Heart right ventricle (tissue), 16 donors: ENCODE results near the gene HELZ. TPM values are rescaled to one million over a fixed set of nuclear protein-coding genes. Genes with fewer than 3 reads are reported as not detected.

ENCODE experiments used
- ATAC-seq, 8 donors: fragments of 200-7000 bp; cut with Tn5 transposase; one replicate each; pipeline ENCODE4 v1.9.1; 2020; ENCODE audit warnings: mild to moderate bottlenecking in 8 of 8, moderate library complexity in 8 of 8, moderate number of reproducible peaks in 1 of 8
- DNase-seq, 2 donors: peaks; one replicate each; pipeline ENCODE4 v3.0.0-alpha.2; 2020
- H3K27ac ChIP-seq, 10 donors: fragments of 200-600 bp; sonication (generic) in 2 of 10; one replicate each; pipeline versions ENCODE4 v1.5.0 to v1.8.0; 2020 to 2022; ENCODE audit warnings: mild to moderate bottlenecking in 3 of 10
- H3K27me3 ChIP-seq, 7 donors: fragments of 200-600 bp; one replicate each; pipeline ENCODE4 v1.8.0; 2021 to 2022; ENCODE audit warnings: mild to moderate bottlenecking in 2 of 7
- H3K36me3 ChIP-seq, 9 donors: fragments of 200-600 bp; sonication (generic) in 1 of 9; one replicate each; pipeline versions ENCODE4 v1.5.0 to v1.8.0; 2020 to 2022; ENCODE audit warnings: mild to moderate bottlenecking in 2 of 9
- H3K4me1 ChIP-seq, 9 donors: fragments of 200-600 bp; sonication (generic) in 1 of 9; one replicate each; pipeline versions ENCODE4 v1.5.0 to v1.8.0; 2020 to 2022; ENCODE audit warnings: mild to moderate bottlenecking in 4 of 9
- H3K4me3 ChIP-seq, 10 donors: fragments of 200-600 bp; sonication (generic) in 2 of 10; one replicate each; pipeline versions ENCODE4 v1.5.0 to v1.8.0; 2020 to 2022; ENCODE audit warnings: mild to moderate bottlenecking in 7 of 10, moderate library complexity in 2 of 10
- H3K9me3 ChIP-seq, 11 donors: fragments of 200-600 bp in 10 of 11; sonication (generic) in 2 of 11; one replicate each; pipeline versions ENCODE4 v1.5.0 to v1.8.0; 2013 to 2022; ENCODE audit warnings: mild to moderate bottlenecking in 2 of 11, control low read depth in 1 of 11, moderate library complexity in 1 of 11
- WGBS, 2 donors: extraction: QIAGEN DNeasy Blood & Tissue Kit; methylation state at CpG; one replicate each; pipeline ENCODE4 v1.1.7; 2013; ENCODE audit warnings: inconsistent platforms in 1 of 2; 5-methylcytosine and 5-hydroxymethylcytosine counted together
- intact Hi-C, 10 donors: fragments of 100-400 bp; cut with DNase I; formaldehyde crosslinking; loops; one replicate each; pipeline versions ENCODE4 v1.11.1 to v1.14.2; 2022
- polyA plus RNA-seq, 2 donors: library from polyadenylated mRNA; stranded (reverse); fragments of 200-250 nt; gene quantifications; one replicate each; pipeline ENCODE4 v1.2.3, GENCODE V29; 2013
- total RNA-seq, 10 donors: library from RNA; stranded (reverse); fragmentation: NEBNext Ultra II Directional in 3 of 10; extraction: Animal tissue kit (Norgen Biotek cat#: 25700) in 3 of 10; gene quantifications; one replicate each; pipeline versions ENCODE4 v1.2.1 to v1.2.4, GENCODE V29; 2021 to 2023
- TF ChIP-seq, protein P1 (sequence below), 9 donors: fragments of 200-600 bp; sonication (generic) in 2 of 9; IDR thresholded peaks; one replicate each; pipeline versions ENCODE4 v1.5.0 to v1.8.0; 2021 to 2022; ENCODE audit warnings: antibody characterized with exemption in 9 of 9, mild to moderate bottlenecking in 5 of 9, moderate library complexity in 1 of 9
- donor health status: Arrhythmogenic right ventricular cardiomyopathy.
- donor health status: ischemic (EF 13 %, LVEDD 7.1; RV severe dilation, severe dysfunction).
- donor health status: healthy with polysubstance abuse.
- donor health status: DM: no; HTN: yes; CAD: no.
- donor health status: DM: no; HTN: no; CAD: no.
- donor health status: ischemic (EF 25% LVEDD 6.9; RV normal size, moderate dysfunction).
- donor health status: ischemic (EF 25% LVEDD 5.7; RV mildly dilated, moderate dysfunction).
- donor health status: healthy.
- donor health status: DM: yes; HTN: yes; CAD: no.
- donor health status: Ischemic cardiomyopathy.
- donor health status: ischemic (EF 35%, LVEDD 5.7; RV mildly dilated, moderate dysfunction).
- donor health status: nonischemic (EF 11% LVEDD 7.7; RV severe dilation, severe dysfunction).
- donor health status: DM: yes; HTN: yes; CAD: no.
- donor health status: PGD.
- donor health status: ischemic (EF 29% LVEDD 5.4; RV normal size, mild dysfunction).
- donor health status: nonischemic (EF 23%, LVEDD 6.1; RV moderate dilation, normal function).

The HELZ gene
- total and polyA plus RNA-seq, 12 donors: 2.4 to 50.3 (median 40.6) TPM

DNA sequence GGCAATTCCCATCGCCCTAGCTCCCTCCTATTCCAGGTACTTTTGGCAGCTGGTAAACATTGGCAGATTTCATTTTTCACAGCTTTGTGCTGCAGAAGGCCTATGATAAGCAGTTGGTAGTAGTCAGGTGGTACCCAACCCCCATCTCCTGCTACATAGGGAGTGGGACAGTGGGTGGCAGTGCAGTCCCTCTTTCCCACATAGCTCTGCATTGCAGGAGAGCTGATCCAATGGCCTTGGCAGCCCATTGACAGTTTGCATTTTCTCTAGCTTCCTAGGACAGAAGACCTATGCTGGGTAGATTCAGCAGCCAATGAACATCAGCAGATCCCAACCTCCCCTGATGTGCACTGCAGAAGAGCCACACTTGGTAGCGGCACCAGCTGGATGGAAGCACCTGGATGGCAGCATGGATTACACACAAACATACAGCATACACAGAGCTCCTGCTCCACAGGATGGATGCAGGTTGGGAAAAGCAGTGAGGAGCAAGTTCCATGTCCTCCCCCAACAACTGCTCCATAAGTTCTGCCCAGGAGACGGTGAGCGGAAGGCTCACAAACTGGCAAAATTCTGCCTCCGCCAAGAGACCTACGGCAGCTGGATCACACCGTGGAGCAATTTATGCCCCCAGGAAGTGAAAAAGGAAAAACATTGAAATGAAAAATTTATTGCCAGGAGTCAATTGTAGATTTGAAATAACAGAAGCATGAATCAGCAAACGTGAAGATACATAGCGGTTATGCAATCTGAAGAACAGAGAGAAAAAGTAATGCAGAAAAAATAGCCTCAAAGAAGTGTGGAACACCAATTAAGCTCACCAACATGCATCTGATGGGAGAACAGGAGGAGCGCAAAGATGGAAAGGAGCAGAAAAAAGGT is 105.0 kb downstream of the HELZ start:
- Histone ChIP-seq H3K36me3 (peaks cover 0 to 98% (median 14%) of the 10 kb centered on the region in 9 donors), H3K27me3 (no peaks in the 10 kb centered on the region), H3K4me3 (no peak overlapping the region), H3K9me3 (peaks cover 0 to 14% (median 0%) of the 10 kb centered on the region in 11 donors), H3K27ac (no peak overlapping the region), H3K4me1 (peaks cover 0 to 16% (median 0%) of the 10 kb centered on the region in 9 donors)
- ATAC-seq (peak in 4 of 8 donors; percentile 40 to 59 (median 46)), DNase-seq (no peak)
- TF ChIP-seq, protein P1, sequence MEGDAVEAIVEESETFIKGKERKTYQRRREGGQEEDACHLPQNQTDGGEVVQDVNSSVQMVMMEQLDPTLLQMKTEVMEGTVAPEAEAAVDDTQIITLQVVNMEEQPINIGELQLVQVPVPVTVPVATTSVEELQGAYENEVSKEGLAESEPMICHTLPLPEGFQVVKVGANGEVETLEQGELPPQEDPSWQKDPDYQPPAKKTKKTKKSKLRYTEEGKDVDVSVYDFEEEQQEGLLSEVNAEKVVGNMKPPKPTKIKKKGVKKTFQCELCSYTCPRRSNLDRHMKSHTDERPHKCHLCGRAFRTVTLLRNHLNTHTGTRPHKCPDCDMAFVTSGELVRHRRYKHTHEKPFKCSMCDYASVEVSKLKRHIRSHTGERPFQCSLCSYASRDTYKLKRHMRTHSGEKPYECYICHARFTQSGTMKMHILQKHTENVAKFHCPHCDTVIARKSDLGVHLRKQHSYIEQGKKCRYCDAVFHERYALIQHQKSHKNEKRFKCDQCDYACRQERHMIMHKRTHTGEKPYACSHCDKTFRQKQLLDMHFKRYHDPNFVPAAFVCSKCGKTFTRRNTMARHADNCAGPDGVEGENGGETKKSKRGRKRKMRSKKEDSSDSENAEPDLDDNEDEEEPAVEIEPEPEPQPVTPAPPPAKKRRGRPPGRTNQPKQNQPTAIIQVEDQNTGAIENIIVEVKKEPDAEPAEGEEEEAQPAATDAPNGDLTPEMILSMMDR (IDR thresholded peaks at IDR 0.05): peak in 1 of 9 donors; percentile 18
- intact Hi-C loops: no loop called here
- 89 to 90% methylated on average over 10 of the region's 10 CpGs for WGBS, 2 donors

DNA sequence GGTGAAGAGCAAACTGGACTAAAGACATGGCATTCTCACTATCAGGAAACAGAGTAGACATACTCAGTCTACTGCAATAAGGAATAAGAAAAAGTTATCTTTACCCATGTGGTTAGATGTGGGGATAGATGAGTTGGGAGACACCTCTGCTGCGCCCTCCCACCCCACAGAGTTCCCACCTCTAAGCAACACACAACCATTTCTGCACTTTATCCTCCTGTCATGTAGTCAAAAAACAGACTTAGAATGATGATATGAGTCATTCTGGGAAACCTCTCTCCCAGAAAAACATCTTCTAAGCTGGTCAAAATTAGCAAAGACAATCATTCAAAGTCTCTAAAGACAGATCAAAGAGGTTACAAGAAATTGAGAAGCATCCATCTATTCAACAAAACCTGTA is 105.7 kb downstream of the HELZ start:
- Histone ChIP-seq H3K27me3 (no peaks in the 10 kb centered on the region), H3K9me3 (peaks cover 0 to 14% (median 0%) of the 10 kb centered on the region in 11 donors), H3K4me1 (peaks cover 0 to 16% (median 0%) of the 10 kb centered on the region in 9 donors), H3K27ac (no peak overlapping the region), H3K36me3 (peaks cover 0 to 98% (median 14%) of the 10 kb centered on the region in 9 donors), H3K4me3 (no peak overlapping the region)
- no peak for ATAC-seq
- WGBS, 2 donors: 98 to 100% methylated on average over 1 of the region's 1 CpG
- intact Hi-C loops: no loop called here
- DNase-seq: no peak
- TF ChIP-seq, protein P1 (IDR thresholded peaks at IDR 0.05): no peak

DNA sequence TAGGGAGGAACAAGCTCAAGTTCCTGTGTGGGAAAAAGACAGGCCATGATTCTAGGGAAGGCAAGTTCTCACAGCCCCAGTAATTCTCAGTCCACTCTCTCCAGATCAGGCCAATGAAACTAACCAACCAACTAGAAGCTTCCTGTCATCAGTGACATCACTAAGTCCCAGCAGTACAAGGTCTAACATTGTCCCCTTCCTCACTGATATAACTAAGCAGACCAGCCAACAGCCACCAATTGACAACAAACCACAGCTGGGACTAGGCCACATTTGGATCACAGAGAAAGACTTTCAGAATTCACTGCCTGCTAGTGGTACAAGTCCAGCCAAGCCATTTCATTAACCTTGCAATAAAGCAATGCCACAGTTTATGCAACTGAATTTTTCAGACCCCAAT is 106.6 kb downstream of the HELZ start:
- ATAC-seq (no peak), DNase-seq (no peak)
- Histone ChIP-seq H3K36me3 (peaks cover 0 to 98% (median 14%) of the 10 kb centered on the region in 9 donors), H3K4me3 (no peak overlapping the region), H3K4me1 (peaks cover 0 to 16% (median 0%) of the 10 kb centered on the region in 9 donors), H3K27me3 (no peaks in the 10 kb centered on the region), H3K27ac (no peak overlapping the region), H3K9me3 (peaks cover 0 to 14% (median 0%) of the 10 kb centered on the region in 11 donors)
- intact Hi-C loops: no loop called here
- TF ChIP-seq, protein P1 (IDR thresholded peaks at IDR 0.05): no peak

DNA sequence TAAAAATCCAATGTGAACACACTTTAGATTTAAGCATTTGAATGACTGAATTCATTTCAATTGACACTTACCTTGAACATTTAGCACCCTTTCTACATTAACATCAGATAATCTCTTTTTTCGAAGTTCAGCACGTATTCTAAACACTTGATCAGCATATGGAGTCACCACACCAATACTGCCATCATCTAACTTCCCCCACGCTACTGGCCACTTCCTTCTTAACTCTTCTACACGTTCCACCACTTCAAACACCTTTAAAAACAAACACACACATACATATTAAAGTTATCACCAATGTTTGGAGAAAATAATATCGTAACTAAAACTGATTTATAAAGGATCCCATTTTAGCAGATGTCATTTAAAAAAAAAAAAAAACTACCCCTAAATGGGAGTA is 107.1 kb downstream of the HELZ start:
- TF ChIP-seq, protein P1 (IDR thresholded peaks at IDR 0.05): no peak
- no peak for ATAC-seq
- 93 to 94% methylated on average over 5 of the region's 5 CpGs for whole genome bisulfite sequencing, 2 donors
- H3K27me3 ChIP-seq: no peaks in the 10 kb centered on the region
- intact Hi-C loops: no loop called here
- no peak overlapping the region for H3K27ac ChIP-seq
- DNase-seq: no peak
- no peak overlapping the region for H3K4me3 ChIP-seq
- H3K4me1 ChIP-seq: peaks cover 0 to 16% (median 0%) of the 10 kb centered on the region in 9 donors
- H3K9me3 ChIP-seq: peaks cover 0 to 12% (median 0%) of the 10 kb centered on the region in 11 donors
- H3K36me3 ChIP-seq: peaks cover 0 to 98% (median 14%) of the 10 kb centered on the region in 9 donors
